DOHH2 (cell line): Measurements from ENCODE around the gene SUN1.

Source experiments
- CTCF ChIP-seq: fragments of 200-600 bp; sonication (generic); IDR thresholded peaks from one replicate; pipeline ENCODE4 v1.5.1; 2014; ENCODE audit warnings: antibody characterized with exemption, mild to moderate bottlenecking, low read depth, low read length; ENCODE audit not compliant: poor library complexity, severe bottlenecking
- EZH2phosphoT487 ChIP-seq: fragments of 200-600 bp; sonication (generic); IDR thresholded peaks from 2 replicates; pipeline ENCODE4 v1.6.1; 2017; ENCODE audit warnings: borderline replicate concordance, mild to moderate bottlenecking, antibody characterized with exemption, low read length, moderate library complexity, mixed read lengths

DNA sequence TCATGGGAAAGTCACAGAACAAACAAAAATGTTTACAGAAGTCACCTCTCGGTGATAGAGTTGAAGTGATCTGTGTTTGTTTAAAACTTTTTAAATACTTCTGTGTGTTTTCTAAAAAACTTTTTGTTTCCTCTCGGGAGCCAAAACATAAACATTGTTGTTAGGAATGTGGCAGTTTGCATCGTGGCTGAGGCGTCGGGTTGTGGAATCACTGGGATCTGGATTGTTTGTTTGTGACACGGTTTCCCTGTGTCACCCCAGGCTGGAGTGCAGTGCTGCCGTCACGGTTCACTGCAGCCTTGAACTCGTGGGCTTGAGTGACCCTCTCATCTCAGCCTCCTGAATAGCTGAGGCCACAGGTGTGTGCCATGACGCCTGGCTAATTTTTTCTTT, 29.0 kb upstream of the SUN1 start:
- TF ChIP-seq CTCF (no peak), EZH2phosphoT487 (no peak)
